ENCODE data around the gene GATAD2B.
"Not testable (repeated sequence)": the region's sequence is repeated elsewhere in the genome, so short reads cannot be mapped to it uniquely, and the experiment has no call there.

Gene GATAD2B

GRCh38 chr1:153932156-153933131, 9.7 kb upstream of the GATAD2B start:
- in situ Hi-C loops (cut with HindIII; ENCODE audit: low sequenced_read_pairs), result no loop called here

GRCh38 chr1:153929981-153930948, 7.5 kb upstream of the GATAD2B start:
- in situ Hi-C loops (cut with HindIII; ENCODE audit: low sequenced_read_pairs), result no loop called here

GRCh38 chr1:153929426-153929825, 6.7 kb upstream of the GATAD2B start:
- in situ Hi-C loops (cut with HindIII; ENCODE audit: low sequenced_read_pairs), result no loop called here

GRCh38 chr1:153928791-153929341, 6.1 kb upstream of the GATAD2B start:
- in situ Hi-C loops (cut with HindIII; ENCODE audit: low sequenced_read_pairs), result no loop called here

GRCh38 chr1:153928245-153928644, 5.5 kb upstream of the GATAD2B start:
- in situ Hi-C loops (cut with HindIII; ENCODE audit: low sequenced_read_pairs), result no loop called here

GRCh38 chr1:153926405-153926804, 3.6 kb upstream of the GATAD2B start:
- in situ Hi-C loops (cut with HindIII; ENCODE audit: low sequenced_read_pairs), result no loop called here

GRCh38 chr1:153922076-153922971, 448 bp downstream of the GATAD2B start:
- in situ Hi-C loops (cut with HindIII; ENCODE audit: low sequenced_read_pairs), result no loop called here

GRCh38 chr1:153921803-153922075, 1.0 kb downstream of the GATAD2B start:
- in situ Hi-C loops (cut with HindIII; ENCODE audit: low sequenced_read_pairs), result no loop called here

GRCh38 chr1:153921080-153921802, 1.5 kb downstream of the GATAD2B start:
- in situ Hi-C loops (cut with HindIII; ENCODE audit: low sequenced_read_pairs), result no loop called here

GRCh38 chr1:153919876-153920852, 2.6 kb downstream of the GATAD2B start:
- in situ Hi-C loops (cut with HindIII; ENCODE audit: low sequenced_read_pairs), result no loop called here

- in situ Hi-C loops (cut with HindIII; ENCODE audit: low sequenced_read_pairs), result no loop called here
Observed at GRCh38 chr1:153916297-153916696, 6.5 kb downstream of the GATAD2B start.

- in situ Hi-C loops (cut with HindIII; ENCODE audit: low sequenced_read_pairs), result no loop called here
Observed at GRCh38 chr1:153912349-153912748, 10.4 kb downstream of the GATAD2B start.

GRCh38 chr1:153910560-153910959, 12.2 kb downstream of the GATAD2B start:
- in situ Hi-C loops (cut with HindIII; ENCODE audit: low sequenced_read_pairs), result not testable (repeated sequence)

GRCh38 chr1:153908071-153908470, 14.7 kb downstream of the GATAD2B start:
- in situ Hi-C loops (cut with HindIII; ENCODE audit: low sequenced_read_pairs), result no loop called here

GRCh38 chr1:153907134-153907533, 15.6 kb downstream of the GATAD2B start:
- in situ Hi-C loops (cut with HindIII; ENCODE audit: low sequenced_read_pairs), result no loop called here

- in situ Hi-C loops (cut with HindIII; ENCODE audit: low sequenced_read_pairs), result no loop called here
Observed at GRCh38 chr1:153906396-153906795, 16.4 kb downstream of the GATAD2B start.

GRCh38 chr1:153905908-153906307, 16.9 kb downstream of the GATAD2B start:
- in situ Hi-C loops (cut with HindIII; ENCODE audit: low sequenced_read_pairs), result not testable (repeated sequence)

- in situ Hi-C loops (cut with HindIII; ENCODE audit: low sequenced_read_pairs), result no loop called here
Observed at GRCh38 chr1:153903841-153904455, 18.8 kb downstream of the GATAD2B start.

Measured in DLD1 (cell line).